Posterior cingulate gyrus (tissue), 11 donors: ENCODE data around the gene IER5L.
"Not testable (repeated sequence)": the region's sequence is repeated elsewhere in the genome, so short reads cannot be mapped to it uniquely, and the experiment has no call there.

ENCODE experiments used
- DNase-seq, 10 donors: peaks; one replicate each; pipeline versions ENCODE4 v3.0.0 to v3.0.0-alpha.2; 2020 to 2021; ENCODE audit warnings: mixed read lengths in 3 of 10
- intact Hi-C: fragments of 100-400 bp; cut with DNase I; formaldehyde crosslinking; loops from one replicate; pipeline ENCODE4 v1.15.1; 2023

The IER5L gene

GRCh38 chr9:129204840-129205239, 26.8 kb upstream of the IER5L start:
- DNase-seq, result no peak
- intact Hi-C loops, result loop anchor here (10.0 kb wide), 1 partner anchor 50 kb away; no protein-coding TSS in a partner anchor

GRCh38 chr9:129203556-129203909, 25.5 kb upstream of the IER5L start:
- no peak for DNase-seq
- intact Hi-C loops, result loop anchor here (10.0 kb wide), 1 partner anchor 51 kb away; no protein-coding TSS in a partner anchor

GRCh38 chr9:129202613-129203555, 24.8 kb upstream of the IER5L start:
- intact Hi-C loops, result loop anchor here (10.0 kb wide), 1 partner anchor 52 kb away; no protein-coding TSS in a partner anchor
- DNase-seq, result peak; percentile 85 to 99 (median 92)

- DNase-seq, result no peak
These were observed 23.8 kb upstream of the IER5L start for GRCh38 chr9:129201866-129202265.

GRCh38 chr9:129201289-129201688, 23.2 kb upstream of the IER5L start:
- peak in 6 of 10 donors; percentile 19 to 87 (median 52) for DNase-seq
- intact Hi-C loops, result loop anchor here (10.0 kb wide), 1 partner anchor 54 kb away; no protein-coding TSS in a partner anchor

More at GRCh38 chr9:129201866-129202265, 23.8 kb upstream of the IER5L start:
- intact Hi-C loops, result loop anchor here (10.0 kb wide), 1 partner anchor 53 kb away; no protein-coding TSS in a partner anchor

- no peak for DNase-seq
- intact Hi-C loops, result loop anchor here (10.0 kb wide), 1 partner anchor 55 kb away; no protein-coding TSS in a partner anchor
These were observed 22.2 kb upstream of the IER5L start for GRCh38 chr9:129200255-129200654.

- intact Hi-C loops, result no loop called here
These were observed 21.0 kb upstream of the IER5L start for GRCh38 chr9:129199044-129199435.

GRCh38 chr9:129198319-129199043, 20.4 kb upstream of the IER5L start:
- intact Hi-C loops, result no loop called here
- DNase-seq, result peak in 3 of 10 donors; percentile 16 to 86 (median 53)

More at GRCh38 chr9:129199044-129199435, 21.0 kb upstream of the IER5L start:
- DNase-seq, result no peak

GRCh38 chr9:129197978-129198318, 19.9 kb upstream of the IER5L start:
- intact Hi-C loops, result no loop called here
- no peak for DNase-seq

- intact Hi-C loops, DNase-seq: not testable (repeated sequence)
These were observed 19.0 kb upstream of the IER5L start for GRCh38 chr9:129197045-129197444.

GRCh38 chr9:129195606-129196005, 17.5 kb upstream of the IER5L start:
- no peak for DNase-seq
- intact Hi-C loops, result no loop called here

GRCh38 chr9:129194221-129194620, 16.2 kb upstream of the IER5L start:
- intact Hi-C loops, result no loop called here
- no peak for DNase-seq

GRCh38 chr9:129193655-129194054, 15.6 kb upstream of the IER5L start:
- intact Hi-C loops, result no loop called here
- no peak for DNase-seq

GRCh38 chr9:129191234-129191633, 13.2 kb upstream of the IER5L start:
- no peak for DNase-seq
- intact Hi-C loops, result no loop called here

GRCh38 chr9:129189971-129190370, 11.9 kb upstream of the IER5L start:
- intact Hi-C loops, DNase-seq: not testable (repeated sequence)

- no peak for DNase-seq
- intact Hi-C loops, result no loop called here
These were observed 9.0 kb upstream of the IER5L start for GRCh38 chr9:129187042-129187441.

GRCh38 chr9:129185991-129186390, 7.9 kb upstream of the IER5L start:
- intact Hi-C loops, result no loop called here
- no peak for DNase-seq

- intact Hi-C loops, result no loop called here
- no peak for DNase-seq
These were observed 7.3 kb upstream of the IER5L start for GRCh38 chr9:129185402-129185801.

- DNase-seq, result no peak
- intact Hi-C loops, result no loop called here
These were observed 6.6 kb upstream of the IER5L start for GRCh38 chr9:129184596-129185122.

GRCh38 chr9:129184219-129184524, 6.1 kb upstream of the IER5L start:
- intact Hi-C loops, result no loop called here
- DNase-seq, result no peak
